ENCODE data around the gene KIF18B.

The KIF18B gene

DNA sequence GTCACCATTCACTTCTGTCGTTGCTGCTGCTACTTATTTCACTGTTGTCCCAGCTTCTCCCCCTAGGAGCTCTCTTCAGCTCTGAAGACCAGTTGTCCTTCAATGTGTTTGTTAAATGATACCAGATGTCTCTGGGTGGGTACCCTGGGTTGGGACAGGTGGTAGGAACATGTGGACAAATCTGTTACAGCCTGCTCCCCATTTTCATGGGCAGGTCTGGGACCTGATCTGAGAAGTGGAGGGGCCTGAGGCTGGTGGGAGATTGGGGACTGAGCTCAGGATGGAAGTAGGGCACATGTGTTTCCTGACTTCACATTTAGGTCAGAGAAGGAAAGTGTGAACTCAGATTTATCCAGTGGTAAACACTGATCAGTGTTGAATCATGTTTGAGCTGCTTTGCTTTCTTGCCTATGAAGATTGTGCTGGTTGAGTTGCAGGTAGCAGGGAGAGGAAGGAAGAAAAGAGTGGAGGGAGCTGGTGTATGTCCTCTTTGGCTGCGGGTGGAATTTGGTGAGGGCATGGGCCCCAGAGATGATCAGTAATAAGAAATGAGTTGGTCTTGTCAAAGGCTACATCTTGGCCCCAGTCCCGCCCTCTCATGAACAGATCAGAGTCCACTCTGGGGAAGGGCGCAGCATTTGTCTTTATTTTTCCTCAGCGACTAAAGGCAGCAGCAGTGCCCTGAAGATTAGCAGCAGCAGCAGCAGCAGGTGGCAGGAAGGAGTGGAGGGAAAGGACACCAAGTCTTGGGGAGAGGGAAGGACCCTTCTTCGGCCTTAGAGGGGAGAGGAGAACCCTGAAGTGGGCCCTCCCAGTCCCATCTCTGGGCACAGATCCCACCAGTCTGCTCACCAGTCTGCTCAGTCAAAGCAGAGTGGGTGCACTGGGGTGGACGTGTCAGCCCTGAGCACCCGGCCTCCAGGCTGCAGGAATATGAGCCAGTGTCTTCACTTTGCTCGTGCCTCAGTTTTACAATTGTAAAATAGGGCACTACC is 42.3 kb downstream of the KIF18B start:
- no peaks in the 10 kb centered on the region for H3K9me3 ChIP-seq (ENCODE audit: severe bottlenecking)
- H3K36me3 ChIP-seq = no peaks in the 10 kb centered on the region; the same call in none of the 2 replicates
- no peaks in the 10 kb centered on the region for H3K27me3 ChIP-seq (ENCODE audit: insufficient read depth, low read depth, severe bottlenecking)
- peak; percentile 43 for DNase-seq
- TF ChIP-seq, protein P1, sequence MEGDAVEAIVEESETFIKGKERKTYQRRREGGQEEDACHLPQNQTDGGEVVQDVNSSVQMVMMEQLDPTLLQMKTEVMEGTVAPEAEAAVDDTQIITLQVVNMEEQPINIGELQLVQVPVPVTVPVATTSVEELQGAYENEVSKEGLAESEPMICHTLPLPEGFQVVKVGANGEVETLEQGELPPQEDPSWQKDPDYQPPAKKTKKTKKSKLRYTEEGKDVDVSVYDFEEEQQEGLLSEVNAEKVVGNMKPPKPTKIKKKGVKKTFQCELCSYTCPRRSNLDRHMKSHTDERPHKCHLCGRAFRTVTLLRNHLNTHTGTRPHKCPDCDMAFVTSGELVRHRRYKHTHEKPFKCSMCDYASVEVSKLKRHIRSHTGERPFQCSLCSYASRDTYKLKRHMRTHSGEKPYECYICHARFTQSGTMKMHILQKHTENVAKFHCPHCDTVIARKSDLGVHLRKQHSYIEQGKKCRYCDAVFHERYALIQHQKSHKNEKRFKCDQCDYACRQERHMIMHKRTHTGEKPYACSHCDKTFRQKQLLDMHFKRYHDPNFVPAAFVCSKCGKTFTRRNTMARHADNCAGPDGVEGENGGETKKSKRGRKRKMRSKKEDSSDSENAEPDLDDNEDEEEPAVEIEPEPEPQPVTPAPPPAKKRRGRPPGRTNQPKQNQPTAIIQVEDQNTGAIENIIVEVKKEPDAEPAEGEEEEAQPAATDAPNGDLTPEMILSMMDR (IDR thresholded peaks at IDR 0.05; ENCODE audit: low read depth, low read length) = no peak
- no peak overlapping the region for H3K4me3 ChIP-seq (ENCODE audit: low read depth, low read length)
- peak overlapping the region; percentile 38 for H3K27ac ChIP-seq

- H3K36me3 ChIP-seq = no peaks in the 10 kb centered on the region; the same call in none of the 2 replicates
- no peak for DNase-seq
- TF ChIP-seq, protein P1 (IDR thresholded peaks at IDR 0.05; ENCODE audit: low read depth, low read length) = no peak
- no peak overlapping the region for H3K27ac ChIP-seq
- no peaks in the 10 kb centered on the region for H3K27me3 ChIP-seq (ENCODE audit: insufficient read depth, low read depth, severe bottlenecking)
- H3K4me3 ChIP-seq (ENCODE audit: low read depth, low read length) = no peak overlapping the region
- no peaks in the 10 kb centered on the region for H3K9me3 ChIP-seq (ENCODE audit: severe bottlenecking)
These were observed 43.3 kb downstream of the KIF18B start for GRCh38 chr17:44904001-44904984.

DNA sequence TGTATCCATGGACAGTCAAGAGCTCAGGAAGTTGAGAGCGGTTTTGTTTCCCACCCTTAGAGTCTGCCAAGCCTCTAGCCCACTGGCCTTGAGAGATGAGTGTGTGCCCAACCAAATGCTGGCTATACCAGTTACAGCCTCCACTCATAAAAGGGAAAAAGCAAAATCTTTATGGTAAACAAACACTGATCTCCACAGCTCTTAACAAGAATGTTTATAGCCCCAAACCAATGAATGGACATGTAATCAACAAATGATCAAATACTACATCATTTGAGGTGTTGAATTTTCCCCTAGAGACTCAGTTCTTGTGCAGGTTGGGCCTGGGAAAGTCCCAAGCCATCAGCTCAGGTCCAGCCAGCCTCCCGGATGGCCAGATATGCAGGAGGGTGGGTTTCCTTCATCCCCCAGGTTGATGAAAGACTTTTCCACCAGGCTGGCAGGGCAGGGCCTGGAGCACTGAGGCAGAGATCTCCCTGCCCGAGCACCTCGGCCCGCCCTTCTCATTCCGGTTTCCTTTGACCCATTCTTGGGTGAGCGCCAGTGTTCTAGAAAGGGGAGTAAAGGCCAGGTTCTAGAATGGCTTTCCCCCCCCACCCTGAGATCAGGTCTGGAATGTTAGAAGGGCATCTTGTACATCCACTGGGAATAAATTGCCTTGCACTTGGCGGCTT is 44.4 kb downstream of the KIF18B start:
- Histone ChIP-seq H3K9me3 (ENCODE audit: severe bottlenecking) (no peaks in the 10 kb centered on the region), H3K36me3 (peaks cover 4% of the 10 kb centered on the region), H3K4me3 (ENCODE audit: low read depth, low read length) (no peak overlapping the region), H3K27me3 (ENCODE audit: insufficient read depth, low read depth, severe bottlenecking) (no peaks in the 10 kb centered on the region), H3K27ac (no peak overlapping the region)
- no peak for DNase-seq
- TF ChIP-seq, protein P1 (IDR thresholded peaks at IDR 0.05; ENCODE audit: low read depth, low read length) = no peak

GRCh38 chr17:44902135-44902760 is 45.3 kb downstream of the KIF18B start:
- Histone ChIP-seq H3K36me3 (peaks cover 4% of the 10 kb centered on the region), H3K4me3 (ENCODE audit: low read depth, low read length) (no peak overlapping the region), H3K27me3 (ENCODE audit: insufficient read depth, low read depth, severe bottlenecking) (no peaks in the 10 kb centered on the region), H3K27ac (no peak overlapping the region), H3K9me3 (ENCODE audit: severe bottlenecking) (no peaks in the 10 kb centered on the region)
- no peak for DNase-seq
- TF ChIP-seq, protein P1 (IDR thresholded peaks at IDR 0.05; ENCODE audit: low read depth, low read length) = no peak

DNA sequence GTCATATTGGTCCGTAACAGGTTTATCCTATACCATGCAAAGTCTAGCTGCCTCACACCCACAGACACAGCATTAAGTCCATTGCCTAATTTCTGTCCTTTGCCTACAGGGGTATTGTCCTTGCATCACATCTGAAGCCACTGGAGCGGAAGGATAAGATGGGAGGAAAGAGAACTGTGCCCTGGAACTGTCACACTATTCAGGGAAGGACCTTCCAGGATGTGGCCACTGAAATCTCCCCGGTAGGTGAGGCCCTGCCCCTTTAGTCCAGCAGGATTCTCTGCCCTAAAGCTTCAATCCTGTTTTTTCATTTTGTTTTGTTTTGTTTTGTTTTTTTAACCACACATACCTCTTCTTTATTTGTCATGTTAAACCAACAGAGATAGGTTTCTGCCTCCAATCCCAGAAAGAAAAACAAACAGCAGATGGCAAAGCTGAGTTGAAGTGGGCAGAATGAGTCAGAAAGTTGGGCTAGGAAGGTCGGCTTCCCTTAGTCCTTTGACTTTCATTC is 46.1 kb downstream of the KIF18B start:
- Histone ChIP-seq H3K4me3 (ENCODE audit: low read depth, low read length) (no peak overlapping the region), H3K36me3 (peaks cover 7% of the 10 kb centered on the region), H3K27ac (no peak overlapping the region), H3K9me3 (ENCODE audit: severe bottlenecking) (no peaks in the 10 kb centered on the region), H3K27me3 (ENCODE audit: insufficient read depth, low read depth, severe bottlenecking) (no peaks in the 10 kb centered on the region)
- TF ChIP-seq, protein P1 (IDR thresholded peaks at IDR 0.05; ENCODE audit: low read depth, low read length) = no peak
- no peak for DNase-seq

Measured in WERI-Rb-1 (cell line).